Karpas-422 (cell line): Measurements from ENCODE around the gene UBR3. TPM values are rescaled to one million over a fixed set of nuclear protein-coding genes. Genes with fewer than 3 reads are reported as not detected.

Source experiments
- DNase-seq: peaks from one replicate; pipeline ENCODE4 v3.0.0-alpha.2; 2015
- H2AFZ ChIP-seq: fragments of 200-600 bp; sonication (generic); 2 replicates; pipeline ENCODE4 v1.6.1; 2014; ENCODE audit warnings: antibody characterized with exemption, low read length, mixed read lengths
- H3K27ac ChIP-seq: fragments of 200-600 bp; sonication (generic); 2 replicates; pipeline ENCODE4 v1.5.1; 2014; ENCODE audit warnings: mild to moderate bottlenecking, low read length, moderate library complexity
- H3K27me3 ChIP-seq: fragments of 200-600 bp; sonication (generic); 2 replicates; pipeline ENCODE4 v1.6.1; 2014; ENCODE audit warnings: low read length, mixed read lengths
- H3K36me3 ChIP-seq: fragments of 200-600 bp; sonication (generic); 2 replicates; pipeline ENCODE4 v1.6.1; 2014; ENCODE audit warnings: low read length, mixed read lengths; ENCODE audit not compliant: insufficient read depth
- H3K4me1 ChIP-seq: fragments of 200-600 bp; sonication (generic); 2 replicates; pipeline ENCODE4 v1.6.1; 2014; ENCODE audit warnings: mild to moderate bottlenecking, low read length, mixed read lengths
- H3K4me2 ChIP-seq: fragments of 200-600 bp; sonication (generic); 2 replicates; pipeline ENCODE4 v1.6.1; 2014; ENCODE audit warnings: low read length, low read depth, mild to moderate bottlenecking; ENCODE audit not compliant: poor library complexity, severe bottlenecking
- H3K4me3 ChIP-seq: fragments of 200-600 bp; sonication (generic); 2 replicates; pipeline ENCODE4 v1.5.1; 2014; ENCODE audit warnings: mild to moderate bottlenecking, antibody characterized with exemption, low read length, mixed read lengths
- H3K79me2 ChIP-seq: fragments of 200-600 bp; sonication (generic); 2 replicates; pipeline ENCODE4 v1.6.1; 2014; ENCODE audit warnings: mild to moderate bottlenecking, low read length, mixed read lengths
- H3K9ac ChIP-seq: fragments of 200-600 bp; sonication (generic); 2 replicates; pipeline ENCODE4 v1.6.0; 2014; ENCODE audit warnings: low read length
- H3K9me2 ChIP-seq: fragments of 200-600 bp; sonication (generic), shearing (Covaris generic); replicated peaks from 2 replicates; pipeline ENCODE4 v1.6.0; 2014; ENCODE audit warnings: mild to moderate bottlenecking, low read length, moderate library complexity; ENCODE audit not compliant: insufficient read depth
- H3K9me3 ChIP-seq: fragments of 300-700, 200-600 bp; sonication (generic); 2 replicates; pipeline ENCODE4 v1.6.1; 2014; ENCODE audit warnings: low read length, mixed read lengths
- H4K20me1 ChIP-seq: fragments of 200-600 bp; sonication (generic); 2 replicates; pipeline ENCODE4 v1.6.1; 2014; ENCODE audit warnings: mild to moderate bottlenecking, antibody characterized with exemption, low read length, low read depth; ENCODE audit not compliant: insufficient read depth
- total RNA-seq: library from RNA; depleted of rRNA; stranded (reverse); fragments of >200 nt; shearing (Covaris generic); gene quantifications from 2 replicates; pipeline ENCODE4 v1.2.3, GENCODE V29; 2014; ENCODE audit warnings: low replicate concordance

UBR3 gene
- total RNA-seq, 1 experiment from 2014 or later, result 50.8 TPM

GRCh38 chr2:170019060-170019805 lies 192.0 kb downstream of the UBR3 start:
- no peak overlapping the region for H3K4me3 ChIP-seq
- H3K4me2 ChIP-seq, result no peak overlapping the region
- H3K9ac ChIP-seq, result no peak overlapping the region
- H3K79me2 ChIP-seq, result no peaks in the 10 kb centered on the region
- H3K36me3 ChIP-seq, result no peaks in the 10 kb centered on the region
- H3K27ac ChIP-seq, result no peak overlapping the region
- DNase-seq, result no peak
- H3K9me3 ChIP-seq, result no peaks in the 10 kb centered on the region
- H3K9me2 ChIP-seq, result no peaks in the 10 kb centered on the region
- H2AFZ ChIP-seq, result no peak overlapping the region
- no peaks in the 10 kb centered on the region for H4K20me1 ChIP-seq
- no peaks in the 10 kb centered on the region for H3K27me3 ChIP-seq
- H3K4me1 ChIP-seq, result peaks cover 8% of the 10 kb centered on the region

- Histone ChIP-seq H3K9me2 (no peaks in the 10 kb centered on the region), H3K79me2 (no peaks in the 10 kb centered on the region), H3K4me1 (peaks cover 20% of the 10 kb centered on the region), H3K4me3 (no peak overlapping the region), H3K27me3 (no peaks in the 10 kb centered on the region), H3K9me3 (no peaks in the 10 kb centered on the region), H3K4me2 (no peak overlapping the region), H4K20me1 (no peaks in the 10 kb centered on the region), H3K36me3 (no peaks in the 10 kb centered on the region), H2AFZ (no peak overlapping the region), H3K27ac (peak overlapping the region; percentile 23), H3K9ac (no peak overlapping the region)
- no peak for DNase-seq
Measured at GRCh38 chr2:170020777-170021176, 193.5 kb downstream of the UBR3 start.

GRCh38 chr2:170022692-170023091 lies 195.4 kb downstream of the UBR3 start:
- Histone ChIP-seq H3K9ac (no peak overlapping the region), H3K9me3 (no peaks in the 10 kb centered on the region), H3K4me1 (peaks cover 28% of the 10 kb centered on the region), H3K27me3 (no peaks in the 10 kb centered on the region), H4K20me1 (no peaks in the 10 kb centered on the region), H3K27ac (no peak overlapping the region), H2AFZ (no peak overlapping the region), H3K4me3 (no peak overlapping the region), H3K79me2 (no peaks in the 10 kb centered on the region), H3K36me3 (no peaks in the 10 kb centered on the region), H3K4me2 (no peak overlapping the region), H3K9me2 (peaks cover 4% of the 10 kb centered on the region; the same call in 1 of the 2 replicates)
- no peak for DNase-seq

GRCh38 chr2:170024721-170025120 lies 197.5 kb downstream of the UBR3 start:
- Histone ChIP-seq H2AFZ (no peak overlapping the region), H3K4me2 (peak overlapping the region; percentile 6), H3K9me2 (peaks cover 4% of the 10 kb centered on the region; the same call in 1 of the 2 replicates), H3K4me1 (peaks cover 33% of the 10 kb centered on the region), H3K27ac (peak overlapping the region; percentile 48), H3K36me3 (no peaks in the 10 kb centered on the region), H3K79me2 (no peaks in the 10 kb centered on the region), H3K27me3 (no peaks in the 10 kb centered on the region), H3K4me3 (no peak overlapping the region), H3K9ac (no peak overlapping the region), H4K20me1 (no peaks in the 10 kb centered on the region), H3K9me3 (no peaks in the 10 kb centered on the region)
- peak; percentile 63 for DNase-seq

GRCh38 chr2:170025223-170025622 lies 198.0 kb downstream of the UBR3 start:
- no peaks in the 10 kb centered on the region for H4K20me1 ChIP-seq
- DNase-seq, result no peak
- H3K27ac ChIP-seq, result peak overlapping the region; percentile 48
- H3K4me3 ChIP-seq, result no peak overlapping the region
- peaks cover 4% of the 10 kb centered on the region; the same call in 1 of the 2 replicates for H3K9me2 ChIP-seq
- H3K27me3 ChIP-seq, result no peaks in the 10 kb centered on the region
- peak overlapping the region; percentile 6 for H3K4me2 ChIP-seq
- no peaks in the 10 kb centered on the region for H3K79me2 ChIP-seq
- H3K4me1 ChIP-seq, result peaks cover 31% of the 10 kb centered on the region
- H3K9me3 ChIP-seq, result no peaks in the 10 kb centered on the region
- 0 out of 2 replicates have a peak, but pooled peaks cover 3% of the 10 kb centered on the region for H3K36me3 ChIP-seq
- no peak overlapping the region for H3K9ac ChIP-seq
- no peak overlapping the region for H2AFZ ChIP-seq

GRCh38 chr2:170026361-170026760 lies 199.1 kb downstream of the UBR3 start:
- H3K9me3 ChIP-seq, result no peaks in the 10 kb centered on the region
- H3K27me3 ChIP-seq, result no peaks in the 10 kb centered on the region
- no peak overlapping the region for H3K27ac ChIP-seq
- 0 out of 2 replicates have a peak, but pooled peaks cover 4% of the 10 kb centered on the region for H3K36me3 ChIP-seq
- no peaks in the 10 kb centered on the region for H3K79me2 ChIP-seq
- H3K4me1 ChIP-seq, result peaks cover 24% of the 10 kb centered on the region
- H4K20me1 ChIP-seq, result no peaks in the 10 kb centered on the region
- H3K4me3 ChIP-seq, result no peak overlapping the region
- H3K9me2 ChIP-seq, result peaks cover 4% of the 10 kb centered on the region; the same call in 1 of the 2 replicates
- no peak overlapping the region for H3K4me2 ChIP-seq
- DNase-seq, result no peak
- no peak overlapping the region for H2AFZ ChIP-seq
- no peak overlapping the region for H3K9ac ChIP-seq

- Histone ChIP-seq H3K4me2 (no peak overlapping the region), H3K4me1 (peaks cover 23% of the 10 kb centered on the region), H3K9ac (no peak overlapping the region), H3K79me2 (no peaks in the 10 kb centered on the region), H3K4me3 (no peak overlapping the region), H3K27ac (no peak overlapping the region), H3K9me2 (peaks cover 4% of the 10 kb centered on the region; the same call in 1 of the 2 replicates), H3K9me3 (no peaks in the 10 kb centered on the region), H3K36me3 (0 out of 2 replicates have a peak, but pooled peaks cover 4% of the 10 kb centered on the region), H3K27me3 (no peaks in the 10 kb centered on the region), H2AFZ (no peak overlapping the region), H4K20me1 (no peaks in the 10 kb centered on the region)
- DNase-seq, result no peak
Measured at GRCh38 chr2:170029551-170029950, 202.3 kb downstream of the UBR3 start.

GRCh38 chr2:170030040-170030439 lies 202.8 kb downstream of the UBR3 start:
- peaks cover 4% of the 10 kb centered on the region; the same call in 1 of the 2 replicates for H3K9me2 ChIP-seq
- no peaks in the 10 kb centered on the region for H4K20me1 ChIP-seq
- DNase-seq, result no peak
- peaks cover 18% of the 10 kb centered on the region for H3K4me1 ChIP-seq
- H3K36me3 ChIP-seq, result 0 out of 2 replicates have a peak, but pooled peaks cover 4% of the 10 kb centered on the region
- no peak overlapping the region for H3K9ac ChIP-seq
- no peak overlapping the region for H3K4me3 ChIP-seq
- no peak overlapping the region for H3K27ac ChIP-seq
- no peak overlapping the region for H3K4me2 ChIP-seq
- H3K79me2 ChIP-seq, result no peaks in the 10 kb centered on the region
- H3K27me3 ChIP-seq, result no peaks in the 10 kb centered on the region
- no peak overlapping the region for H2AFZ ChIP-seq
- H3K9me3 ChIP-seq, result no peaks in the 10 kb centered on the region
